HG03095 (cell line): ENCODE results near the gene REV3L.
A peak's percentile ranks its signal among the peaks of the same experiment; 100 is the strongest.
"Not testable (repeated sequence)": the region's sequence is repeated elsewhere in the genome, so short reads cannot be mapped to it uniquely, and the experiment has no call there.

ENCODE experiments used
- ATAC-seq: cut with Tn5 transposase; IDR thresholded peaks from one replicate; pipeline ENCODE4 v1.9.1; 2021; ENCODE audit warnings: moderate library complexity; ENCODE audit not compliant: unreplicated experiment

REV3L gene

DNA sequence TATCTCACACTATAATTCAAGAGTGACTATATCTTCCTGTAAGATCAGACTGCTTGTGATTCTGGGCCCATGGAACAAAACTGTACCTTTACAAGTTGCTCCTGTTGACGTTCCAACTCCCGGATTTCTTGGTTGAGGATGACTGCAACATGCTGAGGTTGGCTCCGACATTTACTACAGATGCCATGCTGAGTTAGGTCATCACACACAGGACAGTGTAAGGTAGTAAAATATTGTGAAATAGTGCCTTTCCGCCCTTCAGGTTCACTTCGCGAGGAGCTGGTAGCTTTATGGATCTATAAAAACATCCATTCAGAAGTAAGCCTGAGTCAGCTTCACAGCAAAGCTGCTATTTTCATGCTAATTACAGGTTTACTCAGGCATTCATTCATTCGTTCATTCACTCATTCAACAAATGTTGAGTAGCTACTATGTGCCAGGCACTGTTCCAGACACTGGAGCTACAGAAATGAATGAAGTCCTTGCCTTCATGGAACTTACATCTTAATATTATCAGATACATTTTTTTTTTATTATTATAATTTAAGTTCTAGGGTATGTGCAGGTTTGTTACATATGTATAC, 175.7 kb downstream of the REV3L start:
- no peak for ATAC-seq

DNA sequence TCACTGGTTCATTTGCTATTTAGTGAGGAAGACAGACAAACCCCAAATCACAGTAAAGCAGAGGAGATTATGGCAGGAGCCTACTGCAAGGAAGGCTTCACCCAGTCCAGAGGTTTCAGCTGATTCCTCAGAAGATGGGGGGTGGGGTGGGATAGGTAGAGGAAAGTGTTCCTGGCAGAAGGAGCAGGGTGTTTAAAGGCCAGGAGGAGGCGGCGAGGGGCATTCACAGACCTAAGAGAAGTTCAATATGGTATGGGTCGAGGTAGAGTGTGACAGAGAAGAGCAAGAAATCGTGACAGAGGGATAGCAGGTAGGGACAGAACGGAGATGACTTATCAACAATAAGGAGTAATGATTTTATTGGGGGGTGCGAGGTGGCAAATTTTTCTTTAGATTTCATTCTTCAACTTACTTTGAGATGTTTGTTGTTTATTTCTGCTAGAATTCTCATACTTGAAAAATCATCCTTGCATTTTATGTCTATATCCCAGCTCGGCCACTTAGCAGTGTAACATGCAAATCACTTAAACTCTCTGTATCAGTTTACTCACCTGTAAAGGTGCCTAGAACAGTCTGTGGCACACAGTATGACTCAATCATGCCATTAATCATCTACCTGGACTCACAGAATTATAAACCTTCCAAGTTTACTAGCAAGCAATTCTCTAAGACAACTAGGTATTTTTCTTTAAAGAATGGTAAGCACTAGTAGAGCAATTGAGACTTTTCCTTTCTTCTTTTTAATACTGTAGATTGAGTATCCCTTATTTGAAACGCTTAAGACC, 176.7 kb downstream of the REV3L start:
- ATAC-seq: no peak

- peak; percentile 54 for ATAC-seq
These were observed 181.1 kb downstream of the REV3L start for GRCh38 chr6:111301946-111302345.

- ATAC-seq: not testable (repeated sequence)
These were observed 181.8 kb downstream of the REV3L start for GRCh38 chr6:111300938-111301800.

DNA sequence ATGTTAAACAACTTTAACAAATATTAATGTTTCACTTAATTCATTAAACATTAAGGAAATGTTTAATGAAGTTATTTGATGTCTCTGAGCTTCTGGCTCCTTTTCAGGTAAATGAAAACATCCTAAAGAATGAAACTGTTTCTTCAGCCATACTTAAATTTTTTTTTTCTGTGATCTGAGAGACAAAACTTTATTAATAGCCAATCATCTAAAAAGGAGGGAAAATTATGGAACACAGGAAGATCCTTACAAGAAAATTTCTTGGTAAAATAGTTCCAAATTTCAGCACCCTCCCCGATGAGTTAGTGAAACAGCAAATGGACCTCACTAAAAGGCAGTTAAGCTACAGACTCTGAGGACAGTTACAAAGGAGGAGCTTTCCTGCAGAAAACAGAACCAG, 185.2 kb downstream of the REV3L start:
- no peak for ATAC-seq

GRCh38 chr6:111294374-111294967, 188.5 kb downstream of the REV3L start:
- ATAC-seq: no peak

GRCh38 chr6:111291336-111292259, 191.4 kb downstream of the REV3L start:
- ATAC-seq: peak; percentile 17

DNA sequence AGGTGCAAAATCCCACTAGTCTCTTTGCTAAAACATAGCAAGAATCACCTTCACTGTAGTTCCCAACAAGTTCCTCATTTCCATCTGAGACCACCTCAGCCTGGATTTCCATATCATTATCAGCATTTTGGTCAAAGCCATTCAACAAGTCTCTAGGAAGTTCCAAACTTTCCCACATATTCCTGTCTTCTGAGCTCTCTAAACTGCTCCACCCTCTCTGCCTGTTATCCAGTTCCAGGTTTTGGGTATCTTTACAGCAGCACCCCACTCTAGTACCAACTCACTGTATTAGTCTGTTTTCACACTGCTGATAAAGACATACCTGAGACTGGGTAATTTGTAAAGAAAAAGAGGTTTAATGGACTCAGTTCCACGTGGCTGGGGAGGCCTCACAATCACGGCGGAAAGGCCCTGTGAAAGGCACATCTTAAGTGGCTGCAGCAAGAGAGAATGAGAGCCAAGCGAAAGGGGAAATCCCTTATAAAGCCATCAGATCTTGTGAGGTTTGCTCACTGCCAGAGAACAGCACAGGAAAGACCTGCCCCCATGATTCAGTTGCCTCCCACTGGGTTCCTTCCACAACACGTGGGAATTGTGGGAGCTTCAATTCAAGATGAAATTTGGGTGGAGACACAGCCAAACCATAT, 192.2 kb downstream of the REV3L start:
- peak; percentile 91 for ATAC-seq

- not testable (repeated sequence) for ATAC-seq
These were observed 198.7 kb downstream of the REV3L start for GRCh38 chr6:111284356-111284755.

DNA sequence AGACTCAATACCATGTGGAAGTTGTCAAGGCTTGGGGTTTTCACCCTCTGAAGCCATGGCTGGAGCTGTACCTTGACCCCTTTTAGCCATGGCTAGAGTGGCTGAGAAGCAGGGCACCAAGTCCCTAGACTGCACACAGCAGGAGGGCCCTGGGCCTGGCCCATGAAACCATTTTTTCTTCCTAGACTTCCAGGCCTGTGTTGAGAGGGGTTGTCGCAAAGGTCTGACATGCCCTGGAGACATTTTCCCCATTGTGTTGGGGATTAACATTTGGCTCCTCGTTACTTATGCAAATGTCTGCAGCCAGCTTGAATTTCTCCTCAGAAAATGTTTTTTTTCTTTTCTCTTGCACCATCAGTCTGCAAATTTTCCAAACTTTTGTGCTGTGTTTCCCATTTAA, 199.3 kb downstream of the REV3L start:
- ATAC-seq: no peak

DNA sequence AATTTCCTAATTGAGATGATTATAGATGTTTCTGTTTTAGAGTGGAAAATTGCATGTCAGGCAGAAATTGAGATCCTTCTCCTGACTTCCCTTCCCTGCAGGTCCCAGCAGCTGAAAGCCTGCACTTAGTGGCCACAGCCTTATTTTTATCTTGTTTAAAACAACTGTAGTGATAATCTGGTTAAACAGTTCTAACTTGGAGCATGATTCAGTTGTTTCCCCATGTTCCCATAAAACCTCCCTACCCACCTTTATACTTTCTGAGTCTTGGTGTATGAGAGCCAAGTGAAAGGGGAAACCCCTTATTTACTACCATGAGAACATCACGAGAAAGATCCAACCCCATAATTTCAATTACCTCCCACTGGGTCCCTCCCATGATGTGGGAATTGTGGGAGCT, 200.5 kb downstream of the REV3L start:
- ATAC-seq: no peak

GRCh38 chr6:111280445-111280955, 202.5 kb downstream of the REV3L start:
- ATAC-seq: no peak

DNA sequence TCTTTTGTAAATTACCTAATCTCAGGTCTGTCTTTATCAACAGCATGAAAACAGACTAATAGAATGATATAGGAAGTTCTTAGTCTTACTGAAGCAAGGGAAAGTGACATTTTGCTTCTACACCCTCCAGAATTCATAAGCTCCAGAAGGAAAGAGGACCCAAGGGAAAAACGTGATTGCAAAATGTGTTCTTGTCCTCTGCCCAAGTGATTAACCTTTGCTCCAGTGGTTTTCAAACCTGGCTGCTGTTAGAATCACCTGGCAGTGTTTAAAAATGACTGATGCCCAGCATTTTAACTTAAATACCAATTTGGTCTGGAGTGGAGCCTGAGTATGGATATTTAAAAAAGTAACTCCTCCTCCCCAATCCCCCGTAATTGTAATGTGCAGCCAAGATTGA, 204.3 kb downstream of the REV3L start:
- ATAC-seq: no peak

- no peak for ATAC-seq
These were observed 205.2 kb downstream of the REV3L start for GRCh38 chr6:111277819-111278218.

GRCh38 chr6:111276736-111277135, 206.3 kb downstream of the REV3L start:
- no peak for ATAC-seq

DNA sequence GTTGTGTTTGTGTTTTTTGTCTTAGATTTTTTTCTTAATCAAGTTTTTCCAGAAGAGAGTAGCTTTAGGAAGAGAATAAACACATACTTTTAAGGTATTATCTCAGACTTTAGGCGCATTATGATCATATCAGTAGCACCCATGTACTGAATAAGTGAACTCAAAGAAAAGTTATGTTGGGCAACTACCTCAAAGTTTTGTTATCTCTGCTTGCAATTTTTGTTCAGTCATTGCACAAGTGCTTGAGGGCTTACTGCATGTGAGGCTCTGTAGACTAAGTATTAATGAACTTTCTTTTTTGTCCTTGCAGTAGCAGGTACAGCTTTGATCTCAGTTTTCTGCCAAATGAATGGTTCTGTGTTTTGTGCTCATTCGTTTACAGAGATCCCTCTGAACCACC, 206.7 kb downstream of the REV3L start:
- no peak for ATAC-seq

GRCh38 chr6:111274593-111275217, 208.3 kb downstream of the REV3L start:
- ATAC-seq: no peak

DNA sequence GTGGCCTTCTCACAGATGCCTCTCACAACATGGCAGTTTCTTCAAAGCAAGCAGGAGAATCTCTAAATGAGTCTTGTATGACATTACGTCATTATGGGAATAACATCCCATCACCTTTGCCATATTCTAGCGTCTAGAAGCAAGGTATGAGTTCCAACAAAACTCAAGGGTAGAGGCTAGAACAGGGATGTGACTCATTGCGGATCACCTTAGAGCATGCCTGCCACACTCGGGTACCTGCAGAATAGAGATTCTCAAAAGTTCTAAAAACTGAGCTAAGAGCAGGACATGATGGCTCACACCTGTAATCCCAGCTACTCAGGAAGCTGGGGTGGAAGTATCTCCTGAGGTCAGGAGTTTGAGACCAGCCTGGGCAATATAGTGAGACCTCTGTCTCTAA, 212.9 kb downstream of the REV3L start:
- no peak for ATAC-seq

GRCh38 chr6:111269401-111269970, 213.5 kb downstream of the REV3L start:
- no peak for ATAC-seq
